ENCODE data around the gene AQP3.
"Not testable (repeated sequence)": the region's sequence is repeated elsewhere in the genome, so short reads cannot be mapped to it uniquely, and the experiment has no call there.

AQP3 gene

GRCh38 chr9:33440204-33440603, 7.2 kb downstream of the AQP3 start:
- no peak for DNase-seq

GRCh38 chr9:33439731-33440130, 7.7 kb downstream of the AQP3 start:
- no peak for DNase-seq

- no peak for DNase-seq
Measured at GRCh38 chr9:33438926-33439680, 8.3 kb downstream of the AQP3 start.

GRCh38 chr9:33437898-33438297, 9.5 kb downstream of the AQP3 start:
- DNase-seq, result no peak

- DNase-seq, result no peak
Measured at GRCh38 chr9:33437205-33437604, 10.2 kb downstream of the AQP3 start.

GRCh38 chr9:33436445-33436844, 10.9 kb downstream of the AQP3 start:
- DNase-seq, result no peak

- DNase-seq, result no peak
Measured at GRCh38 chr9:33435821-33436277, 11.5 kb downstream of the AQP3 start.

- DNase-seq, result no peak
Measured at GRCh38 chr9:33434317-33435105, 12.9 kb downstream of the AQP3 start.

- no peak for DNase-seq
Measured at GRCh38 chr9:33433871-33434270, 13.5 kb downstream of the AQP3 start.

GRCh38 chr9:33431420-33431819, 16.0 kb downstream of the AQP3 start:
- DNase-seq, result no peak

- no peak for DNase-seq
Measured at GRCh38 chr9:33430942-33431341, 16.5 kb downstream of the AQP3 start.

- DNase-seq, result no peak
Measured at GRCh38 chr9:33429256-33429985, 18.0 kb downstream of the AQP3 start.

- DNase-seq, result no peak
Measured at GRCh38 chr9:33426843-33427293, 20.5 kb downstream of the AQP3 start.

GRCh38 chr9:33425128-33425533, 22.3 kb downstream of the AQP3 start:
- DNase-seq, result no peak

- not testable (repeated sequence) for DNase-seq
Measured at GRCh38 chr9:33424492-33424891, 22.9 kb downstream of the AQP3 start.

- not testable (repeated sequence) for DNase-seq
Measured at GRCh38 chr9:33424043-33424442, 23.4 kb downstream of the AQP3 start.

- DNase-seq, result no peak
Measured at GRCh38 chr9:33419708-33420303, 27.6 kb downstream of the AQP3 start.

- DNase-seq, result no peak
Measured at GRCh38 chr9:33418090-33418489, 29.3 kb downstream of the AQP3 start.

GRCh38 chr9:33416996-33417395, 30.4 kb downstream of the AQP3 start:
- no peak for DNase-seq

- DNase-seq, result no peak
Measured at GRCh38 chr9:33415501-33416038, 31.8 kb downstream of the AQP3 start.

- no peak for DNase-seq
Measured at GRCh38 chr9:33414889-33415500, 32.4 kb downstream of the AQP3 start.

- DNase-seq, result no peak
Measured at GRCh38 chr9:33414268-33414667, 33.1 kb downstream of the AQP3 start.

Measured in NCI-H2227 treated with DMSO at 0.1 percent for 48 hours (cell line).